Spleen (tissue), 7 donors: Measurements from ENCODE around the gene EXTL2.

Experiments
- CTCF ChIP-seq, 11 experiments: fragments of 200-600 bp in 7 of 11; fragments of 450-650 bp in 4 of 11; sonication (generic) in 4 of 11; IDR thresholded peaks in 8 of 11; conservative IDR thresholded peaks in 3 of 11; 1 replicate in 7 of 11; 2 replicates in 4 of 11; pipeline versions ENCODE4 v1.4.0 to v1.8.0; 2016 to 2021; ENCODE audit warnings: antibody characterized with exemption in 11 of 11, inconsistent platforms in 4 of 11, mild to moderate bottlenecking in 1 of 11
- POLR2A ChIP-seq, 3 donors: fragments of 450-650 bp; IDR thresholded peaks; one replicate each; pipeline ENCODE4 v1.5.1; 2017; ENCODE audit warnings: antibody characterized with exemption in 3 of 3, mild to moderate bottlenecking in 1 of 3
- donor health status: DM: no; HTN: no; CAD: no; lungs with moderate emphysema.
- donor health status: DM: no; HTN: no; CAD: no.
- donor health status: DM: no; HTN: no; CAD: no.

GRCh38 chr1:100927276-100927675 is 32.6 kb upstream of the EXTL2 start:
- TF ChIP-seq CTCF (IDR thresholded peaks at IDR 0.05 in 8 of 11, conservative IDR thresholded peaks at IDR 0.05 in 3 of 11) (no peak), POLR2A (IDR thresholded peaks at IDR 0.05) (no peak)
